Measurements from ENCODE around the gene CCDC188.

Gene CCDC188

GRCh38 chr22:20150381-20151275 is at the start of gene CCDC188:
CCDC188 (minus strand) TSS chr22:20151055; CDS start chr22:20150986, 69 bp downstream.
- TF ChIP-seq CTCF (conservative IDR thresholded peaks at IDR 0.05; ENCODE audit: low read depth, low read length) = no peak
- DNase-seq (ENCODE audit: low read depth) = no peak
- no peak within 1 kb of the TSS for H3K4me3 ChIP-seq (ENCODE audit: low read length)

GRCh38 chr22:20199906-20200305 is 49.1 kb upstream of the CCDC188 start:
- no peak overlapping the region for H3K4me3 ChIP-seq (ENCODE audit: low read length)
- no peak for DNase-seq (ENCODE audit: low read depth)
- TF ChIP-seq CTCF (conservative IDR thresholded peaks at IDR 0.05; ENCODE audit: low read depth, low read length) = no peak

- DNase-seq (ENCODE audit: low read depth) = no peak
- no peak overlapping the region for H3K4me3 ChIP-seq (ENCODE audit: low read length)
- no peak for TF ChIP-seq CTCF (conservative IDR thresholded peaks at IDR 0.05; ENCODE audit: low read depth, low read length)
Observed at GRCh38 chr22:20199413-20199842, 48.6 kb upstream of the CCDC188 start.

GRCh38 chr22:20198557-20199319 is 47.9 kb upstream of the CCDC188 start:
- H3K4me3 ChIP-seq (ENCODE audit: low read length) = no peak overlapping the region
- no peak for TF ChIP-seq CTCF (conservative IDR thresholded peaks at IDR 0.05; ENCODE audit: low read depth, low read length)
- no peak for DNase-seq (ENCODE audit: low read depth)

- H3K4me3 ChIP-seq (ENCODE audit: low read length) = no peak overlapping the region
- no peak for TF ChIP-seq CTCF (conservative IDR thresholded peaks at IDR 0.05; ENCODE audit: low read depth, low read length)
- DNase-seq (ENCODE audit: low read depth) = no peak
Observed at GRCh38 chr22:20197407-20198030, 46.7 kb upstream of the CCDC188 start.

- TF ChIP-seq CTCF (conservative IDR thresholded peaks at IDR 0.05; ENCODE audit: low read depth, low read length) = no peak
- H3K4me3 ChIP-seq (ENCODE audit: low read length) = no peak overlapping the region
- no peak for DNase-seq (ENCODE audit: low read depth)
Observed at GRCh38 chr22:20196094-20196842, 45.4 kb upstream of the CCDC188 start.
